HepG2 (cell line): ENCODE data around the gene SYNC.

Experiments used
- BCLAF1 ChIP-seq: fragments of 450-650 bp; IDR thresholded peaks from 2 replicates; pipeline ENCODE4 v1.6.1; 2017; ENCODE audit warnings: mild to moderate bottlenecking
- CHD4 ChIP-seq: fragments of 200-600 bp; sonication (generic); IDR thresholded peaks from 2 replicates; pipeline ENCODE4 v1.7.0; 2017; ENCODE audit warnings: mild to moderate bottlenecking, low read length, borderline replicate concordance
- NCOA1 ChIP-seq: sonication (generic); formaldehyde crosslinking; IDR thresholded peaks from 2 replicates; pipeline ENCODE4 v1.9.0; 2021; ENCODE audit warnings: missing genetic modification reagents
- NR2F1 ChIP-seq, 2 experiments: fragments of 450-650 bp in 1 of 2; formaldehyde crosslinking in 1 of 2; IDR thresholded peaks; 2 replicates each; pipeline versions ENCODE4 v1.5.0 to v1.6.1; 2016 to 2020; ENCODE audit warnings: mild to moderate bottlenecking in 1 of 2, missing compliant biosample characterization in 1 of 2, missing genetic modification reagents in 1 of 2, moderate library complexity in 1 of 2
- RAD21 ChIP-seq: fragments of 450-650 bp; formaldehyde crosslinking; IDR thresholded peaks from 2 replicates; pipeline ENCODE4 v1.5.0; 2020; ENCODE audit warnings: mild to moderate bottlenecking
- RARG ChIP-seq: sonication (generic); formaldehyde crosslinking; IDR thresholded peaks from 2 replicates; pipeline ENCODE4 v1.4.0; 2020; ENCODE audit warnings: low read depth, mild to moderate bottlenecking, missing genetic modification reagents
- ZNF777 ChIP-seq: sonication (generic); formaldehyde crosslinking; IDR thresholded peaks from 2 replicates; pipeline ENCODE4 v1.4.0; 2020; ENCODE audit warnings: missing genetic modification reagents
- TF ChIP-seq, protein P1 (sequence below): sonication (generic); formaldehyde crosslinking; IDR thresholded peaks from 2 replicates; pipeline ENCODE4 v1.4.0; 2020; ENCODE audit warnings: missing genetic modification reagents, mild to moderate bottlenecking, borderline replicate concordance

DNA sequence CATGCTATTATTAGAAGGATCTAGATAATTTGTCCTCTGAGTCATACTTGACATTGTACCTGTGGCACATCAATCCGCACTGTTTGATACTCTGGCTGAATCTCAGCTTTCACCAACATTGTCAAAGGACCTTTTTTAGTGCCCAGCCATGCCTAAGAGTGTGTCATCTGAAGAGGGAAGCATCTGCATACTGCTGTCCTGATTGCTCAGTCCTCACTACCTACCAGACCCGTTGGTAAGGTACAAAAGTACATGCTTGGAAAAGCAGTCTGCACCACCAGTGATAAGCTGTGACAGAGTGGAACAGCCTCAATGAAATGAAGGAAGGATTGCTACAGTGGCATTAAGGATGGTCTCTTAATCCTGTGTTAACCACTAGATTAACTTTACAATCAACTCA is 17.1 kb downstream of the SYNC start:
- TF ChIP-seq CHD4: no peak
- TF ChIP-seq RARG (CRISPR knock-in tag): no peak
- TF ChIP-seq ZNF777: no peak
- TF ChIP-seq NCOA1 (CRISPR knock-in tag): no peak
- TF ChIP-seq BCLAF1: no peak
- TF ChIP-seq NR2F1 (CRISPR knock-in tag; IDR thresholded peaks at IDR 0.05): no peak
- no peak for TF ChIP-seq RAD21
- TF ChIP-seq, protein P1, sequence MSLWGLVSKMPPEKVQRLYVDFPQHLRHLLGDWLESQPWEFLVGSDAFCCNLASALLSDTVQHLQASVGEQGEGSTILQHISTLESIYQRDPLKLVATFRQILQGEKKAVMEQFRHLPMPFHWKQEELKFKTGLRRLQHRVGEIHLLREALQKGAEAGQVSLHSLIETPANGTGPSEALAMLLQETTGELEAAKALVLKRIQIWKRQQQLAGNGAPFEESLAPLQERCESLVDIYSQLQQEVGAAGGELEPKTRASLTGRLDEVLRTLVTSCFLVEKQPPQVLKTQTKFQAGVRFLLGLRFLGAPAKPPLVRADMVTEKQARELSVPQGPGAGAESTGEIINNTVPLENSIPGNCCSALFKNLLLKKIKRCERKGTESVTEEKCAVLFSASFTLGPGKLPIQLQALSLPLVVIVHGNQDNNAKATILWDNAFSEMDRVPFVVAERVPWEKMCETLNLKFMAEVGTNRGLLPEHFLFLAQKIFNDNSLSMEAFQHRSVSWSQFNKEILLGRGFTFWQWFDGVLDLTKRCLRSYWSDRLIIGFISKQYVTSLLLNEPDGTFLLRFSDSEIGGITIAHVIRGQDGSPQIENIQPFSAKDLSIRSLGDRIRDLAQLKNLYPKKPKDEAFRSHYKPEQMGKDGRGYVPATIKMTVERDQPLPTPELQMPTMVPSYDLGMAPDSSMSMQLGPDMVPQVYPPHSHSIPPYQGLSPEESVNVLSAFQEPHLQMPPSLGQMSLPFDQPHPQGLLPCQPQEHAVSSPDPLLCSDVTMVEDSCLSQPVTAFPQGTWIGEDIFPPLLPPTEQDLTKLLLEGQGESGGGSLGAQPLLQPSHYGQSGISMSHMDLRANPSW (CRISPR knock-in tag): no peak
